NCI-H226 (cell line): Measurements from ENCODE around the gene GIPC3.

ENCODE experiments used
- DNase-seq: peaks from one replicate; pipeline ENCODE4 v3.0.0-alpha.2; 2015

Gene GIPC3, protein sequence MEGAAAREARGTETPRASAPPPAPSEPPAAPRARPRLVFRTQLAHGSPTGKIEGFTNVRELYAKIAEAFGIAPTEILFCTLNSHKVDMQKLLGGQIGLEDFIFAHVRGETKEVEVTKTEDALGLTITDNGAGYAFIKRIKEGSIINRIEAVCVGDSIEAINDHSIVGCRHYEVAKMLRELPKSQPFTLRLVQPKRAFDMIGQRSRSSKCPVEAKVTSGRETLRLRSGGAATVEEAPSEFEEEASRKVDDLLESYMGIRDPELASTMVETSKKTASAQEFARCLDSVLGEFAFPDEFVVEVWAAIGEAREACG

GRCh38 chr19:3585301-3586126, at the start of gene GIPC3:
Gene GIPC3 (plus strand): TSS chr19:3585478. CDS start chr19:3585598, 120 bp downstream.
- no peak for DNase-seq

DNA sequence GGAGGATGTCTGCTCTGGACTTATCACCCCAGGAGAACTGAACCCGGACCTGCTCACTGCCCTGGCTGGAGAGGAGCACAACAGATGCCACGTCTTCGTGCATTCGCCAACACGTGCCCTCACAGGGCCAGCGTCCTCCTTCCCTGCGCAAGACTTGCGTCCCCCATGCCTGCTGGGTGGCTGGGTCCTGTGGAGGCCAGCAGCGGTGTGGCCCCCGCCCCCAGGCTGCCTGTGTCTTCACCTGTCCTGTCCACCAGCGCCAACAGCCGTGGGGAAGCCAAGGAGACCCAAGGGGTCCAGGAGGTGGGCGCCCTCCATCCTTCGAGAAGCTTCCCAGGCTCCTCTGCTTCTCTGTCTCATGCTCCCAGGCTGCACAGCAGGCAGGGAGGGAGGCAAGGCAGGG, 49.7 kb upstream of the GIPC3 start:
- DNase-seq = no peak

GRCh38 chr19:3535981-3536380, 49.3 kb upstream of the GIPC3 start:
- DNase-seq = no peak

GRCh38 chr19:3536429-3537100, 48.7 kb upstream of the GIPC3 start:
- DNase-seq = no peak

- no peak for DNase-seq
Observed at GRCh38 chr19:3537101-3537437, 48.2 kb upstream of the GIPC3 start.

- DNase-seq = no peak
Observed at GRCh38 chr19:3537438-3538240, 47.6 kb upstream of the GIPC3 start.

GRCh38 chr19:3538258-3538929, 46.9 kb upstream of the GIPC3 start:
- no peak for DNase-seq

DNA sequence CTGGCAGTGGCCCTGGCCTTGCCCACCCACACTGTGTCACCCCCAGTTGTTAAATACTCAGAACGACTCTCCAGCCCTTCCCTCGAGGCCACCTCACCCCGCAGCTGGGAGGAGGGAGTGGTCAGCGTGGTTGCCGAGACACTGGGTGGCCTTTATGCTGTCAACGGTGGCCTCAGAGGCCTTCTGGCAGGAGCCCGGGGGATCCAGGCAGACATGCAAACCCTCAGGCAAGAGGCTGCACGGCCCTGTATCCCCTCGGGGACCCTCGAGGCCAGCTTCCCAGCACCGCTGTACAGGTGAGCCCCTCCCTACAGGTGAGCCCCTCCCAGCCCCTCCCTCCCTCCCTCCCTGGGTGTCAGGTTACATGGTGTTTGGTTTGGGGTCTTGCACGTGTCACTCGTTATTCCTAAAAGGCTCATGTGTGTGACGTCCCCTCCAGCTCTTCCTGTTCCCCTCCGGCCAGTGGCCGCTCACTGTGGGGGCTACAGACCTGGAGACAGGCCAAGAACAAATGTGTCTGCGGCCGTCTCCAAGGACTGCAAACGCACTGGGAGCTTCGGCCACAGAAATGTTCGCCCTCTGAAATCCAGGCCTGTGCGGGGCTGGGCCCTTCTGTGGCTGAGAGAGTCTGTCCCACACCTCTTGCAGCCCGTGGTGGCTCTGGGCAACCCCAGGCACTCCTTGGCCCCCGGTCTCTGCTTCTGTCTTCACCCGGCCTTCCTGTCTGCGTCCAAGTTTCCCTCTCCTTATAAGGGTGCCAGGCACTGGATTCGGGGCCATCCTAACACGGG, 46.1 kb upstream of the GIPC3 start, which contains the start of gene TEKTIP1:
TSS of gene TEKTIP1 (plus strand) at position 210 of the 791 bp plus-strand sequence. CDS start at position 214, 4 bp downstream.
- no peak for DNase-seq

DNA sequence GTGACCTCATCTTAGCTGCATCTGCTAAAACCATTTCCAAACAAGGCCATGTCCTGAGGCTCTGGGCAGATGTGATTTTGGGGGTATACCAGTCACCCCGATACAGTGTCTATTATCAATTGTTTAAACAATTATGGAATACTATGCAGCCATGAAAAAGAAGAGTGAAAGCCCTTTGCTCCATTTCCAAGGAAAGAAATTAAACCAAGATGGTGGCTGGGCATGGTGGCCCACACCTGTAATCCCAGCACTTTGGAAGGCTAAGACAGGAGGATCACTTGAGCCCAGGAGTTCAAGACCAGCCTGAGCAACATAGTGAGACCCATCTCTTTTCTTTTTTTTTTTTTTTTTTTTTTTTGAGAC, 45.5 kb upstream of the GIPC3 start:
- no peak for DNase-seq

GRCh38 chr19:3543150-3544057, 41.9 kb upstream of the GIPC3 start:
- DNase-seq = no peak

- DNase-seq = no peak
Observed at GRCh38 chr19:3544058-3544376, 41.3 kb upstream of the GIPC3 start.

DNA sequence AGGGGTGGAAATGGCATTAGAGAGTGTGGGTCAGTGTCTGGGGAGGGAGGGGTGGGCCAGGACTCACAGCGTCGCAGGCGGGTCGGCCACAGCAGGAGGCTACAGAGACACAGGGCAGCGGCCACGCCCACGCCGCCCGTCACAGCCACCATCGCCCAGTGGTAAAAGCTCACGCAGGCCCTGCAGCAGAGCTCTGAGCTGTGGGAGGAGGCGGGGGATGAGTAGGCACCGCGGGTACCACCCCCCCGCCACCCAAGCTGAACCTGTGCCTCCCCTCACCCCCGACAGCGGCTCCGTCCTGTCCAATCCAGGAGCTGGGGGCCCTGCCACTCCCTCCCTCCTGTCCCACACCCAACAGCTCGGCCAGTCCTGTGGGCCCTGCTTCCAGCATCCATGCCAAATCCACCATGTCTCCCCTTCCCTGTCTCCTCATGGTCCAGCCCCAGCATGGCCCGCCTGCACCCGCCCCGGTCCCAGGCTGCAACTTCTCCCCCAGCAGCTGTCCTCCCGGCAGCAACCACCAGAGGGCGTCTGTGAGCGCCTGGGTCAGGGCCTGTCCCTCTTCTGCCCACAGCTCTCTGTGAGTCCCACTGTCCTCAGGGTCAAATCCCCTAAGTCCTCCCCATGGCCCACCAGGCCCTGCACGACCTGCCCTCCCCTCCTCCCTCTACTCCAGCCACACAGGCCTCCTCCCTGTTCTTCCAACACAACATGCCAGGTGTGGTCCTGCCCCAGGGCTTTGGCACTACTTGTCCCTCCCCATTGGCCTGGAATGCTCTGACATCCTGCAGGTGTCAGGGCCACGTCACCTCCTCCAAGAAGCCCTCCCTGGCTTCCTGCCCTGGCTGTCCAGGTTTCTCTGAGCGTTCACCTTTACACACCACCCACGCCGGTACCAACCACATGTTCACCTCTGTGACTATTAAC, 40.3 kb upstream of the GIPC3 start:
- DNase-seq = peak; percentile 73

- DNase-seq = no peak
Observed at GRCh38 chr19:3545669-3546034, 39.6 kb upstream of the GIPC3 start.

DNA sequence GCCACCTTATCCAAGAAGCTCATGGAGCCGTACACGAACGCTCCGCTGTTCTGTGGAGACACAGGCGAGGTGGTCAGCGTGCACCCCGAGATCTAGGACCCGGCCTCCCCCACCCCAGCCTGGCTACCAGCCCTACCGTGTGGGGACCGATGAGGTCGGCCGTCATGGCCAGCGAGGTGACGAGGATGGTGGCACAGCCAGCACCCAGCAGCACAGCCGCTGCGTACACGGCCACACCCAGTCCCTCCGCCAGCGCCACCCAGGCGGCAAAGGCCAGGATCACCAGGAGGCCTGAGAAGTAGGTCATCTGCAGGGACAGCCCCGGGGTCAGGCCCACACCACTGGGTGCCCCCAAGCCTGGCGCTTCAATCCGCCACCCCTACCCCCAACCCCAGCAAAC, 39.2 kb upstream of the GIPC3 start:
- DNase-seq = no peak

GRCh38 chr19:3547301-3547731, 38.0 kb upstream of the GIPC3 start:
- DNase-seq = no peak

GRCh38 chr19:3547767-3548282, 37.5 kb upstream of the GIPC3 start:
- no peak for DNase-seq

DNA sequence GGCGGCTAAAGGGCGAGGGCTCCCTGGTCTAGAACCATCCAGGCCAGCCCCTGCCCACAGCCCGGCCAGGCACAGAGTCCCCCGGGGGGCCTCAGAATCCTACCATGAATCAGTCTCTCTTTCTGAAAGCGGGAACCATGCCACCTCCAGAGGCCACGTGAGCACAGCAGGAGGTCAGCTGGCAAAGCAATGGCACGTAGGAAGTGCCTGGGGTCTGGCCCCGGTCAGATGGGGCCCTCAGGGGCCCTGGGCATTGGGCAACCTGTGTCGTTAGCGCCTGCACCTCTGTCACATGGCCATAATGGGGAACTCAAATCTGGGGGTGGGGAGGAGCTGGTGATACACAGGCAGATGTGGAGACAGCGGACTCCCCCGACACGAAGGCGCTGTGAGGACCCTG, 36.7 kb upstream of the GIPC3 start:
- DNase-seq = no peak

- no peak for DNase-seq
Observed at GRCh38 chr19:3549816-3550215, 35.5 kb upstream of the GIPC3 start.
